Measurements from ENCODE around the gene FMNL2.

Gene FMNL2

GRCh38 chr2:152466041-152466440 is 131.1 kb downstream of the FMNL2 start:
- TF ChIP-seq CTCF (IDR thresholded peaks at IDR 0.05; ENCODE audit: insufficient read depth, low read length, poor library complexity, severe bottlenecking) (no peak), EZH2phosphoT487 (conservative IDR thresholded peaks at IDR 0.05; ENCODE audit: low read length) (no peak)
- Histone ChIP-seq H3K27ac (ENCODE audit: low read depth, low read length) (no peak overlapping the region), H3F3A (ENCODE audit: insufficient read depth) (no peaks in the 10 kb centered on the region), H3K9me2 (replicated peaks; ENCODE audit: insufficient read depth, low read length) (no peaks in the 10 kb centered on the region), H3K4me2 (ENCODE audit: low read depth, low read length, poor library complexity, severe bottlenecking) (no peak overlapping the region), H3K27me3 (ENCODE audit: low read length) (no peaks in the 10 kb centered on the region), H2AFZ (ENCODE audit: low read depth, low read length, severe bottlenecking) (no peak overlapping the region), H3K9me3 (ENCODE audit: insufficient read depth, low read length) (no peaks in the 10 kb centered on the region), H3K36me3 (ENCODE audit: low read length) (no peaks in the 10 kb centered on the region), H4K20me1 (ENCODE audit: low read depth, low read length) (no peaks in the 10 kb centered on the region), H3K4me3 (ENCODE audit: insufficient read depth, low read length, poor library complexity, severe bottlenecking) (no peak overlapping the region), H3K9ac (ENCODE audit: low read length) (no peak overlapping the region), H3K79me2 (ENCODE audit: insufficient read depth, low read length) (no peaks in the 10 kb centered on the region)

GRCh38 chr2:152466980-152467676 is 132.2 kb downstream of the FMNL2 start:
- Histone ChIP-seq H3K36me3 (ENCODE audit: low read length) (no peaks in the 10 kb centered on the region), H3K9me3 (ENCODE audit: insufficient read depth, low read length) (no peaks in the 10 kb centered on the region), H4K20me1 (ENCODE audit: low read depth, low read length) (no peaks in the 10 kb centered on the region), H3K79me2 (ENCODE audit: insufficient read depth, low read length) (no peaks in the 10 kb centered on the region), H3F3A (ENCODE audit: insufficient read depth) (no peaks in the 10 kb centered on the region), H3K9ac (ENCODE audit: low read length) (no peak overlapping the region), H3K4me3 (ENCODE audit: insufficient read depth, low read length, poor library complexity, severe bottlenecking) (no peak overlapping the region), H3K4me2 (ENCODE audit: low read depth, low read length, poor library complexity, severe bottlenecking) (no peak overlapping the region), H3K27me3 (ENCODE audit: low read length) (no peaks in the 10 kb centered on the region), H3K27ac (ENCODE audit: low read depth, low read length) (no peak overlapping the region), H2AFZ (ENCODE audit: low read depth, low read length, severe bottlenecking) (no peak overlapping the region), H3K9me2 (replicated peaks; ENCODE audit: insufficient read depth, low read length) (no peaks in the 10 kb centered on the region)
- TF ChIP-seq EZH2phosphoT487 (conservative IDR thresholded peaks at IDR 0.05; ENCODE audit: low read length): no peak
- no peak for TF ChIP-seq CTCF (IDR thresholded peaks at IDR 0.05; ENCODE audit: insufficient read depth, low read length, poor library complexity, severe bottlenecking)

- H3K9ac ChIP-seq (ENCODE audit: low read length): no peak overlapping the region
- no peaks in the 10 kb centered on the region for H4K20me1 ChIP-seq (ENCODE audit: low read depth, low read length)
- no peak overlapping the region for H3K4me2 ChIP-seq (ENCODE audit: low read depth, low read length, poor library complexity, severe bottlenecking)
- H3K79me2 ChIP-seq (ENCODE audit: insufficient read depth, low read length): no peaks in the 10 kb centered on the region
- no peak overlapping the region for H3K27ac ChIP-seq (ENCODE audit: low read depth, low read length)
- H3K9me2 ChIP-seq (replicated peaks; ENCODE audit: insufficient read depth, low read length): no peaks in the 10 kb centered on the region
- H3K27me3 ChIP-seq (ENCODE audit: low read length): no peaks in the 10 kb centered on the region
- no peaks in the 10 kb centered on the region for H3K36me3 ChIP-seq (ENCODE audit: low read length)
- H3K4me3 ChIP-seq (ENCODE audit: insufficient read depth, low read length, poor library complexity, severe bottlenecking): no peak overlapping the region
- H2AFZ ChIP-seq (ENCODE audit: low read depth, low read length, severe bottlenecking): no peak overlapping the region
- no peaks in the 10 kb centered on the region for H3F3A ChIP-seq (ENCODE audit: insufficient read depth)
- TF ChIP-seq CTCF (IDR thresholded peaks at IDR 0.05; ENCODE audit: insufficient read depth, low read length, poor library complexity, severe bottlenecking) (no peak), EZH2phosphoT487 (conservative IDR thresholded peaks at IDR 0.05; ENCODE audit: low read length) (no peak)
- no peaks in the 10 kb centered on the region for H3K9me3 ChIP-seq (ENCODE audit: insufficient read depth, low read length)
Measured at GRCh38 chr2:152467677-152468410, 132.9 kb downstream of the FMNL2 start.

All from SU-DHL-6 (cell line).